HG03439 (cell line): ENCODE data around the gene KLF13.

Experiments used
- ATAC-seq: cut with Tn5 transposase; IDR thresholded peaks from one replicate; pipeline ENCODE4 v1.9.1; 2021; ENCODE audit warnings: mild to moderate bottlenecking, moderate library complexity; ENCODE audit not compliant: unreplicated experiment

KLF13 gene

GRCh38 chr15:31330836-31331235 is 4.2 kb downstream of the KLF13 start:
- no peak for ATAC-seq

GRCh38 chr15:31331389-31331788 is 4.8 kb downstream of the KLF13 start:
- no peak for ATAC-seq

GRCh38 chr15:31332020-31332680 is 5.5 kb downstream of the KLF13 start:
- no peak for ATAC-seq

DNA sequence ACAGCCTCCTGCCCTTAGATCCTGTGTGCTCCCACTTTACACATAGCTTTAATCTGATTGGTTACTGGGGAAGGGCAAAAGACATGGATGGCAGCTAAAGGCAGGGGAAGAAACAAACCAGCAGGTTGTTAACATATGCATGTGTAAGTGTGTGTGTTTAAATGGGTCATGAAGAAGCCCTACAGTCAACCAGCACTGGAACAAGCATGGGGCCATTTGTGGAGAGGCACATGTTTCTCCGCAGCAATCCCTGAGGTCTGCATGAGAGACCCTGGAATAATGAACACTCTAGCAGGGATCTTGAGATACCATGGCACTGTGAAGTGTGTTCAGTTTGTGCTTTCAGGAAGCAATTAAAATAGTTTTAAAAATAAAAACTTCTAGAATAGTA is 6.0 kb downstream of the KLF13 start:
- no peak for ATAC-seq

DNA sequence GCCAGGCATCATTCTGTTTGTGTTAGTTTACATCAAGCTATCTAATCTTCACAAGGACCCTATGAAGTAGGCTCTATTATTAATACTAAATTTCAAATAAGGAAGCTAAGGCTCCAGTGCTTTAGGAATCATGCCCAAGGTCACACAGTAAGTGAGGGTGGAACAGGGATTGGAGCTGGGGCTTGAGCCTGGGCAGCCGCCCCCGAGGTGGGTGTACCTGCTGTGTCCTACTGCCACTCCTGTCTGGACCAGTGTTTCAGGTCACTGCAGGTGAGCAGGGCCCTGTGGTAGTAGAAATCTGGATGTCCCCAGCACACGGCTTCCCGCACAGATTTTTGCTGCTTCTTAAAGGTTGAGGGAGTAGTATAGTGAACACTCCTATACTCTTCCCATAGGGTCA is 6.5 kb downstream of the KLF13 start:
- ATAC-seq: no peak

DNA sequence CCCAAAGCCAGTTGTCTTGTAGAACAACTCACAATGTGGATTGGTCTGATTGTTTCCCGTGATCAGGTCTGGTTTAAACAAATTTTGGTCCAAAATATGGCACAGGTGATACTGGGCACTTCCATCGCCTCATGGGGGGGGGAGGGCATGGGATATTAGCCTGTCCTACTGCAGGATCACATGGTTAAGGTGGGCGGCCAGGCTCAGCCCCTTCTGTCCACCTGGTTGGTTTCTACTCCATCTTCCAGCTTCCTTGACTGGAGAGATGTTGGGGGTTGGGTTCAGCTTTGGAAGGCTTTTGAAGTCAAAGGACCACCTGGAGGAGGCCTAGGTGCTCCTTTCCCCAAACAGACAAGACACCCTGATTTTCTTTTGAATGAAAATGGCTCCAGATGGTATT is 7.2 kb downstream of the KLF13 start:
- no peak for ATAC-seq

GRCh38 chr15:31335989-31336592 is 9.5 kb downstream of the KLF13 start:
- ATAC-seq: no peak

DNA sequence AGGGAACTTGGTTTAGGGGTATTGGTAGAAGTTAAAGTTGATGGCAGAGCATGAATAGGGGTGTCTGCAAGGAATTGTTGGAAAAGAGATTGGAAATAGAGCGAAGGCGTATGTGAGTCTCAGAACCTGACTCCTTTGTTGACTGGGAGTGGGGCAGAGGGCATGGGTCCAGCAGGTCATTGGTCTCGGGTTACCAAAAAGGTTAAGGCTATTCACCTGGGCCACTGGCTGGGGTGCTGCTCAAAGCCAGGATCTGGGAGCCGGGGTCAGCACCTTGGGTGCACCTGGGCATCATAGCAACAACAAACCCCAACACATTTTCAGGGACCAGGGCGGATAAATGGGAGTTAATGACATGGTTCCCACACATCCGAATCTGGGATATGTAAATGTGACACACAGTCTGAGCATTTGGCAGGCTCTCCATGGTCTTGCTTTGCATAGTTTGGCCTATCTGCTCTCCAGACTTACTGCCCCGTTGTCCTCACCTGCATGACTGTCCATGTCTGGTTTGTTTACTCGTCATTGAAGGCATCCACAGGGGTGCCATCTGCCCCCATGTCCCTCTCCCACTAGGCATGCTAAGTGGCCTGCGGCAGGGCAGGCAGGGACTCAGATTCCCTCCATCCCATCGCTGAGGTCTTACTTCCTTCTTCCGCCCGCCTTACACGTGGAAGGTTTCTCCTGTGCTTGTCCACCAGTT is 10.1 kb downstream of the KLF13 start:
- no peak for ATAC-seq

DNA sequence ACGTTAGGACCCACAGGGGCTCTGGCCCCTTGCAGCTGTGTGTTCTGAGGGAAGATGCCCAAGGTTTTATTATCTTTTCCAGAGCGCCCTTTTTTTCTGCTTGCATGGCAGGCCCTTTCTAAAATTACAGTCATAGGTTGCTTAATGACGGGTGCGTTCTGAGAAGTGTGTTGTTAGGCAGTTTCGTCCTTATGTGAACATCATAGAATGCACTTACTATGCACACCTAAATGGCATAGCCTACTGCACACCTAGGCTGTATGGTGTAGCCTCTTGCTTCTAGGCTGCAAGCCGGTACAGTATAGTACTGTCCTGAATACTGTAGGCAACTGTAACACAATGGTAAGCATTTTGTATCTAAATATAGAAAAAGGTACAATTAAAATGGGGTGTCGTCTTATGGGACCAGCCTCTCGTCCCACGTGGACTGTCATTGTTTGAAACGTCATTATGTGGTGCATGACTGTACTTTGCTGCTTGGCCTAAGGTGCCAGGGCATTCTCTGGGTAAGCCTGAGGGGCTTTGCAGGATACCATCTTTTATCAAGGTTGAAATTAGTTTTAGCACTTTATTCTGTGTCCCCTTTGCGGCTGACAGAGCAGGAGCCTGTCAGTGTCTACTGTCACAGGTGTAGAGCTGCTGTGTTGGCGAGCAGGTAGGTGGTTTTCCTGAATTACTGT is 10.9 kb downstream of the KLF13 start:
- ATAC-seq: no peak

GRCh38 chr15:31338318-31338878 is 11.8 kb downstream of the KLF13 start:
- ATAC-seq: peak; percentile 25

GRCh38 chr15:31338879-31339557 is 12.4 kb downstream of the KLF13 start:
- peak; percentile 35 for ATAC-seq

DNA sequence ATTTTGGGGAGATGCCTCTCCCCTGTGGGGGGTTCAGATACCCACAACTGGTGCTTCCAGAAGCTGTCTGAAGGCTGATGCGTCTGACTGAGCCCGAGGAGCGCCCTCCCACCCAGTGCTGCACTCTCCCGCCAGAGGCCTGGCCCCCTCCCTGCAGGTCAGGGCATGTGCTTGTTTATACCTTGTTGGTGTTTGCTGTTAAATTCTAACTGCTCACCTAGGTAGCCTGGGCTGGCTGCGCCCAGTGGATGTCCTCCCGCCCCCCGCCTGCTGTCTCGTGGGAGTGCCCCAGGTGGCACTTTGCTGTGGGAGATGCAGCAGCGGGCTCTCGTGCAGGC is 12.9 kb downstream of the KLF13 start:
- no peak for ATAC-seq

DNA sequence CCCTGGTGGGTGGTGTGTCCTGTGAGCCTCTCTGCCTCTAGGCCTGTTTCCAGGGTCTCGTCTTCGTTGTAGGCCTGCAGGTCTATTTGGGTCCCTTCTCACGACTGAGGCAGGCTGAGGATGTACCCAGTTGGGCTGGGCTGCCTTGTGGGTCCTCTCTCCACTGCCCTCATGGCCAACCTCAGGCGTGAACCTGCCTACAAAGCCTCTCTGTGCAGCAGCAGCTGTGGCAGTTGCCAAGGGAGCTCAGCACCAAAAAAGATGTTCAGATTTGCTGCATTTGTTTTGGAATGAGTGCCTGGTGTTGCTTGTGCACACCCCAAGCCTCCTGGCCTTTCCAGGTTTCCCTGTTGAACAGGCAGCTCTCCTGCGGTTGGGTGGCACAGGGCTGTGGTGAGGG is 13.4 kb downstream of the KLF13 start:
- no peak for ATAC-seq

GRCh38 chr15:31340592-31340991 is 14.0 kb downstream of the KLF13 start:
- no peak for ATAC-seq

DNA sequence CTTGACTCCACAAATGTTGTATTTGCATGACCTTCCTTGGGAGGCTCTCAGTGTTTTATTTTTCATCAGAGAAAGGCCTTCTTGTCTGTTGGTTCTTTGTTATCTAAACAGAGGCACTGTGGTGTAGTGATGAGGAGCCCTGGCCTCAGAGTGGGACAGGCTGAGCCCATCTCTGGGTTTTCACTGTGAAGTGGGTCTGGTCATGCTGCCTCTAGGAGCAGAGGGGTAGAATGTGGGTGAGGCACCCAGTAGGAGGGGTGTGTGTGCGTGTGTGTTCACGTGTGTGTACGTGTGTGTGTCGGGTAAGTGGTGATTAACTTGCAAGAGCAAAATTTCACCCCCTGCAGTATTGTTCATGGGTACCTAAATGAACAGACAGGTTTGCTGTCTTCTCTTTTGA is 14.4 kb downstream of the KLF13 start:
- no peak for ATAC-seq

- ATAC-seq: no peak
These were observed 15.0 kb downstream of the KLF13 start for GRCh38 chr15:31341496-31342195.

DNA sequence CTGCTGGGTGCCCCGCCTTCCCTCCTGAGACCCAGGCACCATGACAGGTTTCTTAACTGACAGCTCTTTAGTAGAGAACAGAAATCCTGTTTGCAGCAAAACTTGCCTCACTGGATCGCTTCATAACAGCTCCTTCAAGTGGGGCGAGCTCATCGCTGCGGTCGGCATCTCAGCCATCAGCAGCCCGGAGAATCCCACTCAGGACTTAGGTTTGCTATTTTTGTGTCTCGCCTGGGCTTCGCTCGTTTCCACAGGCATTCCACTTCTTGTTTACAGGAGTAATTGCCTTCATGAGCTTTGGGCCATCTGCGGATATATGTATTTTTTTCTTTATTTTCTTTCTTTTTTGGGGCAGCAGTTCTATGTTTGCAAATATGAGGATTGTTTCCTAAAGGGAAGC is 15.7 kb downstream of the KLF13 start:
- ATAC-seq: no peak

DNA sequence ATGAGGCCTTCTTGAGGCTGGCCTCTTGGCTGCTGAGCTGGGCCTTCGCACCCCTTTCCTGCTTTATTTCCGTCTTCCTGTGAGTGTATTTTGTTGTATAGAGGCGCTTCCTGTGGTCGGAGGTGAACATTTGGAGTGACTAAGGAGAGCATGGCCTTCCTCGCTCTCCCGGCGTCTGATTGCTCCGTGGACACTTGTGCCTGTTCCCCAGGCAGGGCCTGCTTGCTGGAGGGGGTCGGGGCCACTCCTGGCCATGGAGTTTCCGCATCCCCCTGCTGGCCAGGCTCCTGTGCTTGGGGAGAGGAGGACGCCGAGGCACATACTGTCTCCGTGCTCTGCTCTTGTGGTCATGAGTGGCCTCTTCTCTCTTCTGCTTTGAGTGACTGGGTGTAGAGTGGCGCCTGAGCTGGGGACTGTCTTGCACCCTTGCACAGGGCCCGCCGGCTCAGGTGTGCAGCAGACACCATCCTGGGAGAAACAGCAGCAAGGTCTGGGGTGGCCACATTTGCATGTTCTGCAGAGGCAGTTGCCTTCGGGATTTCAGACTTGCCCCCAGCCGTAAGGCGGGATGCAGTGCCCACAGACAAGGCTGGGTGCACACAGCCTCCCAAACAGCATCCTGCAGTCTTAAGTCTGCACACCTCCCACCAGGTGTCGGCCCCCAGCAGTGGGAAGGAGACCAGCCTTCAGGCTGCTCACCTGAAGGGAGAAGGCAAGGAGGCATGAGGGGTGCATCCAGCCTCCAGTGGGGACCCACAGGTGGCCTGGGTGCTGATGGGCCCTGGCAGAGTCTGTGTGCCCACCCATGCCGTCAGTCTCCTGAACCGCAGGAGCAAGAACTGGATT is 16.4 kb downstream of the KLF13 start:
- no peak for ATAC-seq

GRCh38 chr15:31343831-31344230 is 17.2 kb downstream of the KLF13 start:
- ATAC-seq: no peak

GRCh38 chr15:31344266-31344665 is 17.6 kb downstream of the KLF13 start:
- ATAC-seq: no peak
